ENCODE results near the gene TIMMDC1.

DNA sequence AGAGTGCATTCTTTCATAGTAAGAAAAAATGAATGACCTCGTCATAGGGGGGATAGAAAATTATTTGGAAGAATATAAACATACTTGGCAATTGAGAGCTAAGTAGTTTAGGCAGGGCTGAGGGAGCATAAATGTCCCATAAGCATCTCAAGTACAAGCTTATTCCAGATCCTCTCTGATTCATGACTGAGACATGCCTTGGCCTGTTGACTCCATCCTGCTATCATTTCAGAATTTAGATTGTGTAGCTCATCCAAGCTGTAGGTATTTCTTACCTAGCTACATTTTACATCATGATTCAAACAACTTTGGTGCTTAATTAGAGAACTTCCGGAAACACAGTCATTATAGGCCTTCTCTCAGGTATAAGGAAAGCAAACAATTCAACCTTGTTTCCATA lies 17.3 kb upstream of the TIMMDC1 start:
- TF ChIP-seq, protein P1, sequence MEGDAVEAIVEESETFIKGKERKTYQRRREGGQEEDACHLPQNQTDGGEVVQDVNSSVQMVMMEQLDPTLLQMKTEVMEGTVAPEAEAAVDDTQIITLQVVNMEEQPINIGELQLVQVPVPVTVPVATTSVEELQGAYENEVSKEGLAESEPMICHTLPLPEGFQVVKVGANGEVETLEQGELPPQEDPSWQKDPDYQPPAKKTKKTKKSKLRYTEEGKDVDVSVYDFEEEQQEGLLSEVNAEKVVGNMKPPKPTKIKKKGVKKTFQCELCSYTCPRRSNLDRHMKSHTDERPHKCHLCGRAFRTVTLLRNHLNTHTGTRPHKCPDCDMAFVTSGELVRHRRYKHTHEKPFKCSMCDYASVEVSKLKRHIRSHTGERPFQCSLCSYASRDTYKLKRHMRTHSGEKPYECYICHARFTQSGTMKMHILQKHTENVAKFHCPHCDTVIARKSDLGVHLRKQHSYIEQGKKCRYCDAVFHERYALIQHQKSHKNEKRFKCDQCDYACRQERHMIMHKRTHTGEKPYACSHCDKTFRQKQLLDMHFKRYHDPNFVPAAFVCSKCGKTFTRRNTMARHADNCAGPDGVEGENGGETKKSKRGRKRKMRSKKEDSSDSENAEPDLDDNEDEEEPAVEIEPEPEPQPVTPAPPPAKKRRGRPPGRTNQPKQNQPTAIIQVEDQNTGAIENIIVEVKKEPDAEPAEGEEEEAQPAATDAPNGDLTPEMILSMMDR (IDR thresholded peaks at IDR 0.05; ENCODE audit: low read depth, low read length): no peak
- no peak for TF ChIP-seq POLR2A (IDR thresholded peaks at IDR 0.05; ENCODE audit: extremely low read depth, insufficient read length)
- TF ChIP-seq, protein P2, sequence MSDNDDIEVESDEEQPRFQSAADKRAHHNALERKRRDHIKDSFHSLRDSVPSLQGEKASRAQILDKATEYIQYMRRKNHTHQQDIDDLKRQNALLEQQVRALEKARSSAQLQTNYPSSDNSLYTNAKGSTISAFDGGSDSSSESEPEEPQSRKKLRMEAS (IDR thresholded peaks at IDR 0.05; ENCODE audit: low read depth, low read length): no peak

Data from NB4 (cell line).